ENCODE results near the gene DRGX.

Gene DRGX

DNA sequence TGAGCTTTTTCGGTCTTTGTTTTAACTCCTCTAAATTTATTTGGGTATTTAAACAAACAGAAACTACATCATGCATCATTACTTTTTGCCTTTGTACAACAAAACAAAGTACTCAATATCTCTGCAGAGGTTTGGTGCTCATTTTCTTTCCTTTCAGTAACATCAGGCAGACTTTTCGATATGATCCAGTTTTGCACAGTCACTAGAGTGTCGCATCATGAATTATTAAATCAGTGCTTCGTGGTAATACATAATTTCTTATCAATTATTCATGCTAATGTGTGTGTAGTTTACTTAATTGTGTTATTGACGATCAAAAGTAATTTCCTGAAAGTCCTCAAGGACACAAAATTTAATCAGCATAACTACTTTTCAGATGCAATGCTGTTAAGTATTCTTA is 31.8 kb downstream of the DRGX start:
- in situ Hi-C loops (cut with HindIII; ENCODE audit: low sequenced_read_pairs) = no loop called here

DNA sequence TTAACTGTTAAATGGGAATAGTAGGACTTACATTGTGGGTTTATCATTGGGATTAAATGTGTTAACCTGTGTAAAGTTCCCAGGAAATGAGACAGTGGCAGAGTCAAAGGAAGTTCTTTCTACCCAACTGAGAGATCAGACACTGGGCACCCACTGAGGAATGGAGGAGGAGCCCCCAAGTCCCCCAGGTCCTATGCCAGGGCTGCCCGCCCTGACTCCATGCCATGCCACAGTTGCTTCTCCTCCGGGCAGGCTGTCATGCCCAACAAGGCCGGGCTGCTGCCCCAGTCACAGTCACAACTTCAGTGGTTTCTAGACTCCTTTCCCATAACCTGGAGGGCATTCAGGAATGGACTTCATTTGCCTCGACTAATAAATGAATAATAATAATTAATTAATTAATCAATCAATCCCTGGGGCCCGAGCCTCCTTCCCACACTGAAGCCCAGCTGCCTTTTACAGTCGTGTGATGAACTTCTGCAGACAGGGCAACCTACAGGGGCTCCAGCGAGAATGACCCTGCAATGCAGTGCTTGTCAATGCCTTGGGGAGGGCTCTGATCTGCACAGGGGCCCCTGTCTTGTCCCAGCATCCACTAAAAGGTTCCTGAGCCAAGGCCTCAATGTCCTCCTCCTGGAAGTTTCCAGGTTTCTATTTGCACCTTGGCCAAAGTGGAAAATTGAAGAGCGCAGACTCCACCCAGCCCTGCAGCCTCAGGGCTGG is 32.4 kb downstream of the DRGX start:
- in situ Hi-C loops (cut with HindIII; ENCODE audit: low sequenced_read_pairs) = no loop called here

DNA sequence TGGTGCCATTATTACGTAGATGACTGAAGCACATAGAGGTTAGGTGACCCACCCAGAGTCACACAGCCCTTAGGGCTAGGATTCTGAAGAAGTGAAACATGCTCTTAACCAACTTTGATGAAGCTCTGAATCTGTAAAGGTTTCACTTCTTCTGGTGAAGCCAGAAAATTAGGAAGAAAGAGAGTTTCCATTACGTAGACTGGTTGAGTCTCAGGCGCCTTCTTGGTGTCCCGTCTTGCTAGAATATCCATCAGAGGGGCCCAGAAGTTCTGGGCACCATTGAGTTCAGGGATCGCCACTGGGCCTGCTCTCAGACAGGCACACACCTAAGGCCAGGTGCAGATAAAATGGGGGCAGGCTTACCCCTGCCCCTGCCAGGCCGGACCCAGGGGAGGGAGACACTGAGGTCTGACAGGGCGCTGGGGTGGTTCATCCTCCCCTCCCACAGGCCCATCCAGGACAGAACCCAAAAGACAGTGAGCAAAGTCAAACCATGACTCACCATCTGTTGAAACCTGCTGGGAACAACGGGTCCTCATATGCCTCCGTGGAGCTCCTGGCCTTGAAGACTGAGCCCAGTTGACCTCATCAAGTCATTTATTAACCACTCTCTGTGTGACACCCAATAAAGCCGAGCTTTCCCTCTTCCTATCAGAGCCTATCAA is 33.2 kb downstream of the DRGX start:
- in situ Hi-C loops (cut with HindIII; ENCODE audit: low sequenced_read_pairs) = no loop called here

DNA sequence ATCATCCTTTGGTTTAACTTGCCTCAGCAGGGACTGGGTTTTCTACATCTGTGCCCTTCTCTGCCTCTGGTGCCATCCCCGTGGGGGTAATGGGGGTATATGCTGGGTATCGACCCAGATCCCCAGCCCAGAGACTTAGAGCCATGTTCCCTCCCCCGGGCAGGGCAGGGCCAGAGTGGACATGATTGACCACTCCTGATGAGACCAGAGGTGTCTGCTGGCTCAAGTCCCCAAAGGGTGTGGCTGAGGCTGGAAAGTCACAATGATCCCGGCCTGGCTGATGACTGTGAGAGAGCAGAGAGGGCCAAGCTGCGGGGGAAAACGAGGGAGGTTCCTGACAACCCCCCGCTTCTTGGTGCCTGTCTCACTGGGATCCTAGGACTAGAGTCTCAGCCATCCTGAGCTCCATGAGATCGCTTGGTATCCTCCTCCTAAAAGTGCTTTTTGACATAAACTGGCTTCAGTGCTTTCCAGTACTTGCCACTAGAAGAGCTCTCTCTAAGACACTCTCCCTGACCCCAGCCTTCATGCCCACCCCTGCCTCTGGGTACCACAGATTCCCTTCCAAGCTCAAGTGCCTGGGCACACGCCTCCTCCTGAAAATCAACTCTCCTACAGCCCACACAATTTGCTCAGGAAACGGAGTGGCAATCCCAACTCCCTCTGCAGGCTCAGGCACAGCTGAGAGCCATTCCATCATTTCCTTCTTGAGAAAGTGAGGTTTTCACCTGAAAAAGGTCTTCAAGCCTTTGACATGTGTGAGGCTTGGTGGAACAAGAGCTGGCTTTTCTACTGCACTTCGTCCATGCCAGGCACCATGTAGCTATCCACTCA is 33.9 kb downstream of the DRGX start:
- in situ Hi-C loops (cut with HindIII; ENCODE audit: low sequenced_read_pairs) = no loop called here

DNA sequence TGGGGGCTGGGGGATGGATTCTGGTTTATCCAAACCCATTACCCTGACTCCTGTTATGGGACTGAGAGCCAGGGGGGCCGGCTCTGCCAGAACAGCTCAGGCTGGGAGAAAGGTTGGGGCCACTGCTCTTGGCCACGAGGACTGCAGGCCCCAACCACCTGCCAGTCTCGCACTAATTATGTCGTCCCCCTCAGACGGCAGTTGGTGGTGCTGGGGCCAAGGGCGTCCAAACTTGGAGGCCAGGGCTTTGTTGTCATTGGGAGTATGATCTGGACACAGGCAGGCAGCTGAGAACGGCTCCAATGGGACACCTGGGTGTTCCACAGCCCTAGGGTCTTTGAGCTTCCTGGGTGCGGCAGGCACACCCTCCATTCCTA is 34.7 kb downstream of the DRGX start:
- in situ Hi-C loops (cut with HindIII; ENCODE audit: low sequenced_read_pairs) = no loop called here

DNA sequence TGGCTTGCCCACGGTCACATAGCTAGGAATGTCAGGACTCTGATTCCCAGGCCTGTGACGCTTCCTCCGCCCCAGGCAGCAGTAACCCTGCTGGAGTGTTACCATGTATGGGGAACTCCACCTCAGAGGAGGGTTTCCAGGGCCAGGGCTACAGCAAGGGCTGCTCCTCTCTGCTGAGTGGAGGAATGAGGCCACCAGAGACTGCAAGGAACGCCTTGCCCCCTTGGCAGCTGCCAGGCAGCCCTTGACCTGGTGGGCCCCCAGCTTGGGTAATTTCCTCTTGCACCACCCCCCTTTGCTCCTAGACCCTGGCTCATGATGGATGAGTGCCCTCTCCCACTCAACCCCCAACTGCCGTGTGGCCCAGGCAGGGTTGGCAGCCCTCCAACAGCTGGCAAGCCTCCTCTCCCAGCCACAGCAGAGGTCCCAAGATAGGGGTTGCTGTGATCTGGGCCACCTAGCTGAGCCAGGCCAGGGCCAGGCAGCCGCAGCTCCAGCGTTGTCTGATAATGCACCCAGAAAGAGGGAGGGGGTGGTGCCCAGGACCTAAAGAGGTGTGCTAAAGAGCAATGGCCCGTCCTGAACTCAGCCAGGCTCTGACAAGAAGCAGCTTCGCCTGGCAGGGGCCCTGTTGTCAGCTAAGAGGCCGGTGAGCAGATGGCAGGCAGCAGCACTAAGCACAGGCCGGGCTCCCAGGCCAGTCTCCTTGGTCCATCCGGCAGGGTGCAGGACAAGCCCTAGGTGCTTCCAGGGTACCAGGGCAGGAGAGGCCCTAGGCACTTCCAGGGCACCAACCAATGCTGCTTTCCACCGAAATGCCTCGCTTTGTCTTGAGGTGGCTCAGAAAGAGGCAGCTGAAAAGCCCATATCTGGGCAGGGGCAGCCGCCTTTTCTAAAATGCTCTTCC is 35.4 kb downstream of the DRGX start:
- in situ Hi-C loops (cut with HindIII; ENCODE audit: low sequenced_read_pairs) = no loop called here

DNA sequence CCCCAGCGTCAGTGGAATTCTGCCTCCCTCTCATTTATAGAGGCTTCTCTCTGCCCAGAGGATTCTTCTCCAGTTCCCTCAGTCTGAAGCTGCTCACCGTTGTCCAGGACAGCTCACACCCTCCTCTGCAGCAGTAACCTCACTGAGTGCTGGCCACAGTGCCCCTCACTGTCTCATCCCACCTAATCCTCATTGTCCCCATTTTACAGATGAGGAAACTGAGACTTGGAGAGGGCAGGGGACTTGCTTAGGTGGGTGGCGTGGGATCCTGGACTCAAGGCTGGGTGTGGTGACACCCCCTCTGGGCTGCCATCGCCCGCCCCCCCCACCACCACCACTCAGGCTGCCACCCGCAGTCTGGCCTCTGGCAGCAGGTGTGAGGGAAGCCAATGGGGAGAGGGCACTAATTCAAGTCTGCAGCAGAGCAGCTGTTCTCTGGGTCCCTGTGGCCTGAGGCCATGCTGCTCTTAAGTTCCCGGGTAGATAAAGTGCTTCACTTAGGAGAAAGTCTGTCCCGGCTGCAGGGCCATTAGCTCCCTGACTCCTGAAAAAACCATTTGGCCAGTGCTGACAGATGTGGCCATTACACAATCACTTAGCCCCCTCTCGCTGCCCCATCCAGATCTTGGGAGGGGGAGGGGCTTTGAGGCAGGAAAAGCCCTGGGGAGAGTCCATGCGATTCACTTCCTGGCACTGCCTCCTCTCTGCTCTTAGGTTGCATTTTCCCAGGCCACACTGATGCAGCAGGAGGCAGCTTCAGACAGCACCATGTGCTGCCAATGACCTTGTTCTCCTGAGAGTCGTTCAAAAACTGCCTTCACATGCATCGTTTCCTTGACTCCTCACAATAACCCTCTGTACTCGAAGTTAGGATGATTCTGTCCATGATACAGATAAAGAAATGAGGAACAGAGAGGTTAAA is 36.3 kb downstream of the DRGX start:
- in situ Hi-C loops (cut with HindIII; ENCODE audit: low sequenced_read_pairs) = no loop called here

DNA sequence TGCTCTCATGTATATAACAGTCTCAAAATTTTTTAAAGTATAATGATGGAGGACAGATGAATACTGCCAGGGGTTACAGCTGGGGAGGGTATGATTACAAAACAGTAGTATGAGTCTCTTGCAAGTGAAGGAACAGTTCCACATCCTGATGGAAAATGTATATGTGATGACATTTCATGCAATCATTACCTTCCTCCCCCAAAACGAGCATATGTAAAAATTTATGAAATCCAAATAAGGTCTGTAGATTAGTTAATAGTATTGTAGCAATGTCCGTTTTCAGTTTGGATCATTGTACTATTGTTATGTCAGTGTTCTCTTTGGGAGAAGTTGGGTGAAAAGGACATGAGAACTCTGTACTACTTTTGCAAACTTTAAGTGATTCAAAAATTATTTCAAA is 38.0 kb downstream of the DRGX start:
- in situ Hi-C loops (cut with HindIII; ENCODE audit: low sequenced_read_pairs) = no loop called here

DNA sequence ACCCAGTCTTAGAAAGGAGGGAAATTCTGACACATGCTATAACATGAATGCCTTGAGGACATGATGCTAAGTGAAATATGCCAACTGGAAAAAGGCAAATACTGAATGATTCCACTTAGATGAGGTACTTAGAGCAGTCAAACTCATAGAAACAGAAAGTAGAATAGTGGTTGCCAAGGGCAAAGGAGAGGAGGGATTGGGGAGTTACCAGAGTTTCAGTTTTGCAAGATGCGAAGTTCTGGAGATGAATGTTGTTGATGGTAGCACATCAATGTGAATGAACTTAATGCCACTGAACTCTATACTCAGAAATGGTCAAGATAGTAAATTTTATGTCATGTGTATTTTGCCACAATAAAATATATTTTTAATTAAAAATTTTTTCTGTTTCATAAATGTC is 38.9 kb downstream of the DRGX start:
- in situ Hi-C loops (cut with HindIII; ENCODE audit: low sequenced_read_pairs) = no loop called here

DNA sequence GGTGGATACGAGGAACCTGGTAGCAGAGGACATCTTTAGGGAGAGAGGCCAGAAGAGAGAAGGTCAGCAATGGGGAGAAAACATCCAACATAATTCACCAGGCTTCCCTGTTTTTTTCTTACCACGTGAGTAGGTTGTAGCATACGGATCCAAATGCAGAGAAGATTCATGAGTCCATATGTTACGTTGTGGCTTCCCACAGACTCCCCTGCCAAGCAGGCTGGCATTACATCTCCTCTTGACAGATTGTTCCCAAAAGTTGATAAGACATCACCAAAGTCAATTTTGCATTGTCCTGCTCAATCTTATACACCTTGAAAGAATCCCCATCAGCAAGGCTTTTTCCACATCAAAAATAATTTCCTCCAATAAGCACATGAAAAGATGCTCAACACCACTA is 39.7 kb downstream of the DRGX start:
- in situ Hi-C loops (cut with HindIII; ENCODE audit: low sequenced_read_pairs) = no loop called here

DNA sequence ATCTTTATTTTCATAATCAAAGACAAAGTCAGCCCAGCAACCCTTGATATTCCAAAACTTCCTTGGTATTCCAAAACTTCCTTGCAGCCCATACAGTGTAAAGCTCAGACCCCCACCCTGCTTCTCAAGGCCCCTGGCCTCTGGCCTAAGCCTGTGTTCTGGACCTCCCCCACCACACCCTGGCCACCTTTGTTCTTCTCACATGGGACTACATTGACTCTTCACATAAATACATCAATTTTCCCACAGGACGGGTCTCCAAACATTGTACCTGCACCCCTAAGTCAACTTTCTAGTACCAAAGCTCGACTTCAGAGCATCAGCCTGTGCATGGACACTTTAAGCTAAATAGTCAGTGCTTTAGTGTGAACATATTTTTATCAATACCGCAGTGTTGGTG is 40.7 kb downstream of the DRGX start:
- in situ Hi-C loops (cut with HindIII; ENCODE audit: low sequenced_read_pairs) = no loop called here

DNA sequence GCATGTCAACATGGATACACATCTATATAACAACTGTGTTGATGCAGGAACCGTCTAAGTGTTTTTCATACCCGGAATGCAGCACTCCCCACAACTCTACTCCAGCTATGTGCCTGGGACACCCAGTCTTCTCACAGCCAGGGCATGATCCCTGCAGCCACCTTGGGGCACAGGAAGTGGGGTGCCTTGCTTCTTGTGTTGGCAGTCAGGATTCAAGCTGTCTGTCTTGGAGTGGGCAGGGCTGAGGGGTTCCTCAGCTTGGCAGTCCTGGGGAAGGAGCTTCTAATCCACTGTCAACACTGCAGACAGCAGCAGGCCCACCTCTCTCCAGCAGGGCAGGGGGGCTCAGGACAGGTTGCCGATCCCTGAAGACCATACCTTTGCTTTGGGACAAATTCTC is 41.3 kb downstream of the DRGX start:
- in situ Hi-C loops (cut with HindIII; ENCODE audit: low sequenced_read_pairs) = no loop called here

DNA sequence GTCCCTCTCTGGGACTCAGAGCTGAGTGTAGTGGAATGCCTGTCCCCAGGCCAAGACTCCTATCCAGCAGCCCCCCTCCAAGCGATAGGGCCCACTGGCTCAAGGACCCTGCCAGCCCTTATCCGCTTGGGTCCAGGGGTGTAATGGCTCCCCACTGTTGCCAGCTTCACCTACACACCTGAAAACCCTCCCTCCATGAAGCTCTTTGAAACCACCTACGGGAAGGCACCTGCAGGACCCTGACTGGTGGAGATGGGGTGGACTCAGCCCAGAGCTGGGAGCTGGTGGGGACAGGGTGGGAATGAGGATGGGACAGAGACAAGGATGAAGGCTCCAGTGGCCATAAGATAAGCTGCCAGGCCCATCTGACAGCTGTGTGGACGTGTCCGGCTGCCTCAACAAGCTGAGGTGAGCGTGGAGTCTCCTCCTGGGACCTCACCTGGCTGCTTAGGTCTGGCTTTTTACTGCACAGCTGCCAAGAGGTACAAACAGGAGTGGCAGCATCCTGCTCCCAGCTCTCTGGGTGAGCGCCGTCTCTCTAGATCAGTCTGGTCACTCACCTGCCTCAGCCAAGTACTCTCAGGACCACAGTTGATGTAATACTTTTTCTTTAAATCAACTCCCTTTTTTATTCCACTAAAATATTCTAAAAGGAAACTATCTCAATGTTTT is 41.9 kb downstream of the DRGX start:
- in situ Hi-C loops (cut with HindIII; ENCODE audit: low sequenced_read_pairs) = no loop called here

DNA sequence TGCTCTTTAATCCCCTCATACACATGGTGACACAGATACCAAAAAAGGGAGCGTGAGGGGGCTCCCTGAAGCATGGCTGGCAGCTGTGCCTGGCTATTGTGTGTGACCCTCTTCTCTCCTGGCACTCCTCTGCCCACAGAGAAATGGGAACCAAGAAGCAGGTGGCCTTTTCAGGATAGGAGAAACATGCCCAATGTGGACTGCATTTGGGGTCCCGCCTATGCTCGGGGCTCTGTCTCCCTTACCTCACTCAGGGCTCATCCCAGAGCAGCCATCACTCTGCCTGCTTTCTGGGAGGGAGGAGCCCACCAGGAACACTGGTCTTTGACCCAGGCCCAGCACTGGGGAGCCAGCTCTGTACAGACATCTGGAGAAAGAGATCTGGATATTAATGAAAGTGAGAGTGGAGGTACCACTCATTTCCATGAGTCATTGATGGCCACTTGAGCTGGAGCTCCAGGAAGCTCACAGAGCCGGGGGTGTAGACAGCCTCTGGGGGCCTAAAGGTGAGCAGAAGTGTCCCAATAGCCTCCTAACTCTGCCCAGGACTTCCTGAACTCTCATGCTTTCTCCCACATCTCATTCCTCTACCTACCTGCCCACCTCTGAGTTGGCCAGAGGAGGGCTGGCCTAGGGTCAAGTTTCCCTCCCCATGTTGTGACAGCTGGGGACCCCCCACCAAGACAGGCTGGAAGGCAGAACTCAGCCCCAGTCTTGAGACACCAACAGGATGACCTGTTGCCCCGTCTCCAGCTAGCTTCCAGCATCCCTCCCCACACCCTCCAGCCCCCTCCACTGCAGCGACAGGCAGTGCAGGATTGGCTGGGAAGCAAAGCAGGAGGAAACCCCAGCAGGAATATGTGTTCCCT is 42.6 kb downstream of the DRGX start:
- in situ Hi-C loops (cut with HindIII; ENCODE audit: low sequenced_read_pairs) = no loop called here

DNA sequence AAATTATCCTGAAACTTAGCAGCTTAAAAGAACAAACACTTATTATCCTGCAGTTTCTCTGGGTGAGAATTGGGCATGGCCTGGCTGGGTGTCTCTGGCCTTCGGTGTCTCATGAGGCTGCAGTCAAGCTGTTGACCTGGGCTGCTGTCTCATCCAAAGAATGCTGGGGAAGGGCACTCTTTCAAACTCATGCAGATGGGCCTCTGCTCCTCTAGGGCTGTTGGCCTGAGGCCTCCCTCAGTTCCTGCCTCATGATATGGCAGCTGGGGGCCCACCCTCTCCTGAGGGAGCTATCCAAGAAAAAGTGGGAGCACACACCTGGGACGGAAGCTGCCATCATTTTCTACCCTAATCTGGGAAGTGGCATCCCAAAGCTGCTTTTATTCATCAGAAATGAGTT is 43.6 kb downstream of the DRGX start:
- in situ Hi-C loops (cut with HindIII; ENCODE audit: low sequenced_read_pairs) = no loop called here

DNA sequence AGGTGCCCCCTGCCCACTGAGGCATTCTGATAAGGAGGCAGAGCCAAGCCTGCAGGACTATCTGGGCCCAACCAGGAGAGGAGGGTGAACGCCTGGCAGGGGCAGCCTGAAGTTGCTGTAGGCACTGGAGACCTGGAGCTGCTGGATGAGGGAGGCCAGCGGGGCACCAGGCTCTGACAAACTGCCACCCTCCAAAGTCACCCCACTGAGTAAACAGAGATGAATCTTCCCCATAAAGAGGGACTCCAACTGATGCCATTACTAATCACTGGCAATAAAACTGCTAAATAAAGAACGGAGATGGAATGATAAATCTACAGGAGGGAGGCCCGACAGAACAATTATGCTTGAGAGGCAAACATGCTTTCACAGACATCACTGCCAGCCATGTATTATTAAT is 44.2 kb downstream of the DRGX start:
- in situ Hi-C loops (cut with HindIII; ENCODE audit: low sequenced_read_pairs) = no loop called here

DNA sequence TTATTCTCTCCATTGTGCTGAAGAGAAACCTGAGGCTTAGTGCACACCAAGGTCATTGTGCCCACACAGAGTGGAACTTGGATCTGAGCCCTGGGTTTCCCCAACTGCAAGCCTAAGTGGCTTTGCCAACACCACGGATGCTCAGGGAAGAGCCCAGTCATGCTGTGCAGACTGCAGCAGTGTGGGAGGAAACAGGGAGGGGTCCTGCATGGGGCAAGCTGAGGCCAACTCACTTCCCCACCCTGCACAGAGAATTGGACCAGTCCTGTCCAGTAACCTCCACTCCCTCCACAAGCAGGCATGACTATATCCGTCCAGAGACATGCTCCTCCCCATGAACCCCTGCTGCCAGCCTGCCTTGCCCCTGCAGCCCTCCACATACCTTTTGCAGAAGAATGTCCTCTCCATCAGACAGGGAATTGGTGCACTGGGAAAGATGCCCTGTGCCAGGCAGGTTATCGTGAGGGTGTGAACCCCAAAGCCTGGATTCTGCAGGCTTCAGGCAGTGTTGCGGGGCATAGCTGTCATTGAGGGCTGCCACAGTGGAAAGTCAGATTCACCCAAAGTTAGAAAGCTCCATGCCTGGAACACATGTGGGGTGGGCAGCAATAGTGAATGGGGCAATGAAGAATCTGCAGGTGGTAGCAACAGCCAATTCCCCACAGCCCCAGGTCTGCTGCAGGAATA is 44.9 kb downstream of the DRGX start:
- in situ Hi-C loops (cut with HindIII; ENCODE audit: low sequenced_read_pairs) = no loop called here

DNA sequence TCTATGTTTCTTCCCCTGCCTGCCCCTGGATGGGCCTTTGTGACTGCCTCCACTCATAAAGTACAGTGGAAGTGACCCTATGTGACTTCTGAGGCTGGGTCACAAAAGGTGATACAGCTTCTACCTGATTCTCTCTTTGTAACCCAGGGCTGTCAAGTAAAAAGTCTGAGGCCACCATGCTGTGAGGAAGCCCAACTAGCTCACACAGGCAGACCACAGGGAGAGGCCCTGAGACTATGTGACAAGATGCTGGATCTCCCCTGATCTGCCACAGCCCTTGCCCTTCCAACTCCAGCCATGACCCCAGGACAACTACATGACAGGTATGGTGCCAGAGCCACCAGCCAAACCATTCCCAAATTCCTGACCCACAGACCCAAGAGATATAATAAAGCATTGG is 45.8 kb downstream of the DRGX start:
- in situ Hi-C loops (cut with HindIII; ENCODE audit: low sequenced_read_pairs) = no loop called here
